Liver (tissue), 9 donors: ENCODE measurements around the gene RERE. TPM values are rescaled to one million over a fixed set of nuclear protein-coding genes. Genes with fewer than 3 reads are reported as not detected.

Experiments
- DNase-seq: peaks from one replicate; pipeline ENCODE4 v3.0.0-alpha.2; 2017; ENCODE audit warnings: low spot score
- H3K27ac ChIP-seq, 2 donors: one replicate each; pipeline ENCODE4 v1.7.0; 2013; ENCODE audit warnings: inconsistent platforms in 2 of 2, low read length in 2 of 2, control low read depth in 1 of 2, low read depth in 1 of 2, mild to moderate bottlenecking in 1 of 2
- H3K27me3 ChIP-seq, 4 donors: one replicate each; pipeline versions ENCODE4 v1.6.1 to v1.7.0; 2013; ENCODE audit warnings: low read length in 3 of 4, inconsistent platforms in 1 of 4, mild to moderate bottlenecking in 1 of 4, moderate library complexity in 1 of 4; ENCODE audit not compliant: control insufficient read depth in 4 of 4, insufficient read depth in 4 of 4
- H3K36me3 ChIP-seq, 4 donors: one replicate each; pipeline versions ENCODE4 v1.6.1 to v1.7.0; 2013; ENCODE audit warnings: low read length in 3 of 4, mild to moderate bottlenecking in 3 of 4, low read depth in 1 of 4, moderate library complexity in 1 of 4; ENCODE audit not compliant: control insufficient read depth in 4 of 4, insufficient read depth in 3 of 4
- H3K4me1 ChIP-seq, 4 donors: one replicate each; pipeline versions ENCODE4 v1.6.1 to v1.7.0; 2013; ENCODE audit warnings: low read length in 3 of 4, mild to moderate bottlenecking in 3 of 4, moderate library complexity in 1 of 4; ENCODE audit not compliant: control insufficient read depth in 4 of 4, insufficient read depth in 4 of 4
- H3K4me3 ChIP-seq, 3 donors: one replicate each; pipeline versions ENCODE4 v1.6.1 to v1.7.0; 2013; ENCODE audit warnings: low read length in 3 of 3, control low read depth in 1 of 3, low read depth in 1 of 3, mild to moderate bottlenecking in 1 of 3
- H3K9ac ChIP-seq, 2 donors: one replicate each; pipeline ENCODE4 v1.7.0; 2013; ENCODE audit warnings: low read length in 2 of 2, mild to moderate bottlenecking in 2 of 2, moderate library complexity in 2 of 2, control low read depth in 1 of 2, low read depth in 1 of 2
- H3K9me3 ChIP-seq, 4 donors: one replicate each; pipeline versions ENCODE4 v1.6.1 to v1.7.0; 2013; ENCODE audit warnings: low read length in 3 of 4; ENCODE audit not compliant: control insufficient read depth in 4 of 4
- EGR1 ChIP-seq, 2 donors: IDR thresholded peaks; 2 replicates each; pipeline ENCODE4 v1.6.1; 2016 to 2018; ENCODE audit warnings: antibody characterized with exemption in 2 of 2, low read depth in 2 of 2
- FOXA1 ChIP-seq: IDR thresholded peaks from 2 replicates; pipeline ENCODE4 v1.6.1; 2016; ENCODE audit warnings: antibody characterized with exemption
- FOXA2 ChIP-seq: IDR thresholded peaks from 2 replicates; pipeline ENCODE4 v1.6.1; 2016; ENCODE audit warnings: antibody characterized with exemption
- GABPA ChIP-seq, 2 donors: IDR thresholded peaks in 1 of 2; conservative IDR thresholded peaks in 1 of 2; 2 replicates each; pipeline ENCODE4 v1.6.1; 2016; ENCODE audit warnings: antibody characterized with exemption in 2 of 2, mild to moderate bottlenecking in 1 of 2, moderate library complexity in 1 of 2
- HNF4A ChIP-seq, 2 donors: conservative IDR thresholded peaks; 2 replicates each; pipeline ENCODE4 v1.6.1; 2016; ENCODE audit warnings: antibody characterized with exemption in 2 of 2, mild to moderate bottlenecking in 2 of 2
- JUND ChIP-seq, 2 donors: IDR thresholded peaks; 2 replicates each; pipeline ENCODE4 v1.6.1; 2016; ENCODE audit warnings: antibody characterized with exemption in 2 of 2
- NR2F2 ChIP-seq: IDR thresholded peaks from 2 replicates; pipeline ENCODE4 v1.6.1; 2016; ENCODE audit warnings: antibody characterized with exemption
- RAD21 ChIP-seq, 2 donors: IDR thresholded peaks; 2 replicates each; pipeline ENCODE4 v1.6.1; 2016; ENCODE audit warnings: antibody characterized with exemption in 2 of 2, mild to moderate bottlenecking in 2 of 2
- RXRA ChIP-seq, 2 donors: IDR thresholded peaks; 2 replicates each; pipeline ENCODE4 v1.6.1; 2017 to 2018; ENCODE audit warnings: antibody characterized with exemption in 2 of 2, mild to moderate bottlenecking in 1 of 2
- SP1 ChIP-seq: IDR thresholded peaks from 2 replicates; pipeline ENCODE4 v1.6.1; 2018; ENCODE audit warnings: antibody characterized with exemption, mild to moderate bottlenecking
- TAF1 ChIP-seq: conservative IDR thresholded peaks from 2 replicates; pipeline ENCODE4 v1.6.1; 2016; ENCODE audit warnings: antibody characterized with exemption, mild to moderate bottlenecking
- YY1 ChIP-seq: IDR thresholded peaks from 2 replicates; pipeline ENCODE4 v1.6.1; 2016; ENCODE audit warnings: antibody characterized with exemption, mild to moderate bottlenecking
- ZBTB33 ChIP-seq: IDR thresholded peaks from 2 replicates; pipeline ENCODE4 v1.6.1; 2016; ENCODE audit warnings: antibody characterized with exemption
- WGBS: extraction: QIAGEN DNeasy Blood & Tissue Kit; methylation state at CpG from one replicate; pipeline ENCODE4 v1.1.7; 2013; 5-methylcytosine and 5-hydroxymethylcytosine counted together
- polyA plus RNA-seq, 2 donors: library from polyadenylated mRNA; stranded (reverse) in 1 of 2; unstranded in 1 of 2; fragments of 200-250 nt in 1 of 2; fragments of >200 nt in 1 of 2; fragmentation: Nextera tagmentation in 1 of 2; extraction: Ambion mirVana in 1 of 2; gene quantifications; one replicate each; pipeline versions ENCODE4 v1.2.1 to v1.2.3, GENCODE V29; 2013 to 2015
- total RNA-seq, 2 donors: library from RNA; depleted of rRNA; stranded (reverse); fragments of >200 nt; gene quantifications; one replicate each; pipeline ENCODE4 v1.2.3, GENCODE V29; 2014
- TF ChIP-seq, protein P1 (sequence below): fragments of 150-350 bp; IDR thresholded peaks from 2 replicates; pipeline ENCODE4 v1.5.1; 2017; ENCODE audit warnings: improper control_type of control experiment, low read depth, low read length; ENCODE audit not compliant: missing input control
- TF ChIP-seq, protein P2 (sequence below): IDR thresholded peaks from 2 replicates; pipeline ENCODE4 v1.6.1; 2016; ENCODE audit warnings: antibody characterized with exemption
- TF ChIP-seq, protein P3 (sequence below): IDR thresholded peaks from 2 replicates; pipeline ENCODE4 v1.6.1; 2016; ENCODE audit warnings: antibody characterized with exemption, mild to moderate bottlenecking
- TF ChIP-seq, protein P4 (sequence below): IDR thresholded peaks from 2 replicates; pipeline ENCODE4 v1.6.1; 2016; ENCODE audit warnings: antibody characterized with exemption
- donor health status: healthy.
- donor health status: healthy.
- donor health status: healthy.
- donor health status: healthy.
- donor health status: healthy.

The RERE gene
- total and polyA plus RNA-seq, 4 donors = 9.8 to 49.1 (median 24.8) TPM

- TF ChIP-seq, protein P1, sequence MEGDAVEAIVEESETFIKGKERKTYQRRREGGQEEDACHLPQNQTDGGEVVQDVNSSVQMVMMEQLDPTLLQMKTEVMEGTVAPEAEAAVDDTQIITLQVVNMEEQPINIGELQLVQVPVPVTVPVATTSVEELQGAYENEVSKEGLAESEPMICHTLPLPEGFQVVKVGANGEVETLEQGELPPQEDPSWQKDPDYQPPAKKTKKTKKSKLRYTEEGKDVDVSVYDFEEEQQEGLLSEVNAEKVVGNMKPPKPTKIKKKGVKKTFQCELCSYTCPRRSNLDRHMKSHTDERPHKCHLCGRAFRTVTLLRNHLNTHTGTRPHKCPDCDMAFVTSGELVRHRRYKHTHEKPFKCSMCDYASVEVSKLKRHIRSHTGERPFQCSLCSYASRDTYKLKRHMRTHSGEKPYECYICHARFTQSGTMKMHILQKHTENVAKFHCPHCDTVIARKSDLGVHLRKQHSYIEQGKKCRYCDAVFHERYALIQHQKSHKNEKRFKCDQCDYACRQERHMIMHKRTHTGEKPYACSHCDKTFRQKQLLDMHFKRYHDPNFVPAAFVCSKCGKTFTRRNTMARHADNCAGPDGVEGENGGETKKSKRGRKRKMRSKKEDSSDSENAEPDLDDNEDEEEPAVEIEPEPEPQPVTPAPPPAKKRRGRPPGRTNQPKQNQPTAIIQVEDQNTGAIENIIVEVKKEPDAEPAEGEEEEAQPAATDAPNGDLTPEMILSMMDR = no peak
- TF ChIP-seq GABPA (IDR thresholded peaks at IDR 0.05 in 1 of 2, conservative IDR thresholded peaks at IDR 0.05 in 1 of 2) (no peak), NR2F2 (no peak), EGR1 (IDR thresholded peaks at IDR 0.05; ENCODE audit: low read depth in 2 of 2) (no peak), RAD21 (IDR thresholded peaks at IDR 0.05) (no peak), FOXA1 (no peak), RXRA (IDR thresholded peaks at IDR 0.05) (no peak), HNF4A (conservative IDR thresholded peaks at IDR 0.05) (no peak)
These were observed 138.0 kb downstream of the RERE start (continued) for GRCh38 chr1:8679395-8679800.

DNA sequence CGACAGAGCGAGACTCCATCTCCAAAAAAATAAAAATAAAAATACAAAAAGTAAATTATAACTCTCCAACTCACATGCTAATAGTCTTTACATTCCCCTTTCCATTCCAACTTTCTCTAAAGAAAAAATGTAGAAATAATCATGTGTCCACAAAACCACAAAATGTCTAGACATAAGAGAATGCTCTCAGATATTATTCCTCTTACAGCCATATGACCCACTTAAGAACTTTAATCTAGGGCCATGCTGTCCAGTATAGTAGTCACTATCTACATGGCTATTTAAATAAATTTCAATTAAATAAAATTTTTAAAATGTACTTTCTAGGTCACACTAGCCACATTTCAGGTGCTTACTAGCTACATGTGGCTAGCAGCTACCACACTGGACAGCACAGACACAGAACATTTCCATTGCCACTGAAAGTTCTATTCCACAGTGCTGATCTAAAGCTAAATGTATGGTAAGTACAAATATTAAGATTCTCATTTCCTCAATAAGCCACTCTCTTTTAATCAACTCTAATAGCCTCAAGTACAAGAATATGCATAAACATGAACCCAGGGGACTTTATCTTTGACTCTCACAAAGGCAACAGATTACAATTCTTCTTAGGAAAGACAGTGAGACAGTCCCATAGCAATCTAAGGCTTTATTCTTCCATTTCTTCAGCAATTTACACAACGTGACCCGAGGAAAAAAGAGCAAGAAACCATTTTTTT, 138.6 kb downstream of the RERE start:
- TF ChIP-seq TAF1 (no peak), FOXA1 (no peak), RXRA (IDR thresholded peaks at IDR 0.05) (no peak), YY1 (no peak), SP1 (no peak), FOXA2 (no peak), HNF4A (conservative IDR thresholded peaks at IDR 0.05) (no peak), RAD21 (IDR thresholded peaks at IDR 0.05) (no peak), GABPA (IDR thresholded peaks at IDR 0.05 in 1 of 2, conservative IDR thresholded peaks at IDR 0.05 in 1 of 2) (no peak), ZBTB33 (no peak), NR2F2 (no peak), EGR1 (IDR thresholded peaks at IDR 0.05; ENCODE audit: low read depth in 2 of 2) (no peak), JUND (IDR thresholded peaks at IDR 0.05) (no peak)
- TF ChIP-seq, protein P2, sequence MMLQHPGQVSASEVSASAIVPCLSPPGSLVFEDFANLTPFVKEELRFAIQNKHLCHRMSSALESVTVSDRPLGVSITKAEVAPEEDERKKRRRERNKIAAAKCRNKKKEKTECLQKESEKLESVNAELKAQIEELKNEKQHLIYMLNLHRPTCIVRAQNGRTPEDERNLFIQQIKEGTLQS = no peak
- TF ChIP-seq, protein P3, sequence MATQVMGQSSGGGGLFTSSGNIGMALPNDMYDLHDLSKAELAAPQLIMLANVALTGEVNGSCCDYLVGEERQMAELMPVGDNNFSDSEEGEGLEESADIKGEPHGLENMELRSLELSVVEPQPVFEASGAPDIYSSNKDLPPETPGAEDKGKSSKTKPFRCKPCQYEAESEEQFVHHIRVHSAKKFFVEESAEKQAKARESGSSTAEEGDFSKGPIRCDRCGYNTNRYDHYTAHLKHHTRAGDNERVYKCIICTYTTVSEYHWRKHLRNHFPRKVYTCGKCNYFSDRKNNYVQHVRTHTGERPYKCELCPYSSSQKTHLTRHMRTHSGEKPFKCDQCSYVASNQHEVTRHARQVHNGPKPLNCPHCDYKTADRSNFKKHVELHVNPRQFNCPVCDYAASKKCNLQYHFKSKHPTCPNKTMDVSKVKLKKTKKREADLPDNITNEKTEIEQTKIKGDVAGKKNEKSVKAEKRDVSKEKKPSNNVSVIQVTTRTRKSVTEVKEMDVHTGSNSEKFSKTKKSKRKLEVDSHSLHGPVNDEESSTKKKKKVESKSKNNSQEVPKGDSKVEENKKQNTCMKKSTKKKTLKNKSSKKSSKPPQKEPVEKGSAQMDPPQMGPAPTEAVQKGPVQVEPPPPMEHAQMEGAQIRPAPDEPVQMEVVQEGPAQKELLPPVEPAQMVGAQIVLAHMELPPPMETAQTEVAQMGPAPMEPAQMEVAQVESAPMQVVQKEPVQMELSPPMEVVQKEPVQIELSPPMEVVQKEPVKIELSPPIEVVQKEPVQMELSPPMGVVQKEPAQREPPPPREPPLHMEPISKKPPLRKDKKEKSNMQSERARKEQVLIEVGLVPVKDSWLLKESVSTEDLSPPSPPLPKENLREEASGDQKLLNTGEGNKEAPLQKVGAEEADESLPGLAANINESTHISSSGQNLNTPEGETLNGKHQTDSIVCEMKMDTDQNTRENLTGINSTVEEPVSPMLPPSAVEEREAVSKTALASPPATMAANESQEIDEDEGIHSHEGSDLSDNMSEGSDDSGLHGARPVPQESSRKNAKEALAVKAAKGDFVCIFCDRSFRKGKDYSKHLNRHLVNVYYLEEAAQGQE = no peak
- TF ChIP-seq, protein P4, sequence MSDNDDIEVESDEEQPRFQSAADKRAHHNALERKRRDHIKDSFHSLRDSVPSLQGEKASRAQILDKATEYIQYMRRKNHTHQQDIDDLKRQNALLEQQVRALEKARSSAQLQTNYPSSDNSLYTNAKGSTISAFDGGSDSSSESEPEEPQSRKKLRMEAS = no peak
- H3K27ac ChIP-seq = no peak overlapping the region
- H3K4me1 ChIP-seq = peaks cover 2 to 25% (median 7%) of the 10 kb centered on the region in 4 donors
- H3K27me3 ChIP-seq = no peaks in the 10 kb centered on the region
- H3K9me3 ChIP-seq = no peaks in the 10 kb centered on the region
- no peaks in the 10 kb centered on the region for H3K36me3 ChIP-seq
- 88% methylated on average over 4 of the region's 4 CpGs for WGBS
- H3K9ac ChIP-seq = no peak overlapping the region
- no peak for DNase-seq
- no peak overlapping the region for H3K4me3 ChIP-seq
